HepG2 (cell line): ENCODE results near the gene RHBDF2. TPM values are rescaled to one million over a fixed set of nuclear protein-coding genes. Genes with fewer than 3 reads are reported as not detected.

Experiments used
- ATF7-NPFF ChIP-seq: sonication (generic); formaldehyde crosslinking; IDR thresholded peaks from 2 replicates; pipeline ENCODE4 v1.8.1; 2023; ENCODE audit warnings: mild to moderate bottlenecking, low read depth, missing genetic modification reagents, moderate library complexity
- BORCS8-MEF2B ChIP-seq: sonication (generic); formaldehyde crosslinking; IDR thresholded peaks from 2 replicates; pipeline ENCODE4 v1.8.0; 2022; ENCODE audit warnings: mild to moderate bottlenecking, missing genetic modification reagents
- CBFB ChIP-seq: sonication (generic); formaldehyde crosslinking; IDR thresholded peaks from 2 replicates; pipeline ENCODE4 v1.4.0; 2020; ENCODE audit warnings: missing genetic modification reagents
- CBX5 ChIP-seq: sonication (generic); formaldehyde crosslinking; IDR thresholded peaks from 2 replicates; pipeline ENCODE4 v1.4.0; 2020; ENCODE audit warnings: missing genetic modification reagents, borderline replicate concordance
- FOXP1 ChIP-seq, 2 experiments: fragments of 450-650 bp in 1 of 2; IDR thresholded peaks; 2 replicates each; pipeline ENCODE4 v1.6.1; 2017 to 2018; ENCODE audit warnings: antibody characterized with exemption in 1 of 2
- HNRNPH1 ChIP-seq: fragments of 200-400 bp; formaldehyde crosslinking; optimal IDR thresholded peaks from 2 replicates; pipeline ENCODE3; 2017; ENCODE audit warnings: mild to moderate bottlenecking, low read depth, low read length
- HOXD1 ChIP-seq: sonication (generic); formaldehyde crosslinking; IDR thresholded peaks from 2 replicates; pipeline ENCODE4 v1.5.0; 2020; ENCODE audit warnings: missing genetic modification reagents
- NFATC3 ChIP-seq: sonication (generic); formaldehyde crosslinking; IDR thresholded peaks from 2 replicates; pipeline ENCODE4 v1.5.1; 2020; ENCODE audit warnings: mild to moderate bottlenecking, missing genetic modification reagents
- NR2C2 ChIP-seq: sonication (generic); formaldehyde crosslinking; IDR thresholded peaks from 2 replicates; pipeline ENCODE4 v1.4.0; 2020; ENCODE audit warnings: missing genetic modification reagents, mild to moderate bottlenecking, moderate library complexity, borderline replicate concordance
- PLRG1 ChIP-seq: fragments of 450-650 bp; conservative IDR thresholded peaks from 2 replicates; pipeline ENCODE4 v1.6.1; 2016
- PRMT3 ChIP-seq: sonication (generic); formaldehyde crosslinking; IDR thresholded peaks from 2 replicates; pipeline ENCODE4 v1.8.1; 2022; ENCODE audit warnings: low read depth, mild to moderate bottlenecking, moderate library complexity, missing genetic modification reagents, borderline replicate concordance
- SNAPC5 ChIP-seq: sonication (generic); formaldehyde crosslinking; IDR thresholded peaks from 2 replicates; pipeline ENCODE4 v1.8.1; 2023; ENCODE audit warnings: mild to moderate bottlenecking, missing genetic modification reagents, borderline replicate concordance
- TFE3 ChIP-seq: IDR thresholded peaks from 2 replicates; pipeline ENCODE4 v1.6.1; 2016
- USF2 ChIP-seq, 2 experiments: sonication (generic) in 1 of 2; formaldehyde crosslinking in 1 of 2; IDR thresholded peaks; 2 replicates each; pipeline versions ENCODE4 v1.5.1 to v1.6.1; 2011 to 2020; ENCODE audit warnings: borderline replicate concordance in 1 of 2, low read depth in 1 of 2, low read length in 1 of 2, mild to moderate bottlenecking in 1 of 2, missing genetic modification reagents in 1 of 2, moderate library complexity in 1 of 2
- ZFP82 ChIP-seq: sonication (generic); formaldehyde crosslinking; IDR thresholded peaks from 2 replicates; pipeline ENCODE4 v1.5.1; 2020; ENCODE audit warnings: mild to moderate bottlenecking, missing genetic modification reagents, borderline replicate concordance
- ZGPAT ChIP-seq: IDR thresholded peaks from 2 replicates; pipeline ENCODE4 v1.6.1; 2016; ENCODE audit warnings: mild to moderate bottlenecking
- ZMYM3 ChIP-seq: sonication (generic); formaldehyde crosslinking; IDR thresholded peaks from 2 replicates; pipeline ENCODE4 v1.5.1; 2020; ENCODE audit warnings: mild to moderate bottlenecking, missing genetic modification reagents
- ZNF570 ChIP-seq: sonication (generic); formaldehyde crosslinking; IDR thresholded peaks from 2 replicates; pipeline ENCODE4 v1.4.0; 2020; ENCODE audit warnings: mild to moderate bottlenecking, missing genetic modification reagents, borderline replicate concordance
- ZNF790 ChIP-seq: sonication (generic); formaldehyde crosslinking; IDR thresholded peaks from 2 replicates; pipeline ENCODE4 v1.8.0; 2022; ENCODE audit warnings: missing genetic modification reagents, mild to moderate bottlenecking, borderline replicate concordance
- polyA plus RNA-seq, 8 experiments: library from polyadenylated mRNA; depleted of rRNA in 3 of 8; stranded (reverse) in 7 of 8; unstranded in 1 of 8; fragments of >200 nt; fragmentation: Illumina TruSeq in 4 of 8; extraction: Trizol in 4 of 8; gene quantifications; 2 replicates each; pipeline versions ENCODE4 v1.2.1 to v1.2.3, GENCODE V29; 2011 to 2016; ENCODE audit warnings: low read depth in 4 of 8, missing spikeins in 1 of 8, mixed read lengths in 1 of 8; ENCODE audit not compliant: insufficient read depth in 1 of 8
- total RNA-seq, 5 experiments: library from RNA; depleted of rRNA; stranded (reverse); fragments of >200 nt; fragmentation: Illumina TruSeq; extraction: Trizol; gene quantifications; 2 replicates each; pipeline ENCODE4 v1.2.3, GENCODE V29; 2016; ENCODE audit warnings: low read depth in 1 of 5
- TF ChIP-seq, protein P1 (sequence below): sonication (generic); formaldehyde crosslinking; IDR thresholded peaks from 2 replicates; pipeline ENCODE4 v1.8.1; 2023; ENCODE audit warnings: mild to moderate bottlenecking, missing genetic modification reagents
- TF ChIP-seq, protein P2 (sequence below): IDR thresholded peaks from 2 replicates; pipeline ENCODE4 v1.6.1; 2016; ENCODE audit warnings: missing biosample characterization, missing genetic modification reagents, low read depth
- TF ChIP-seq, protein P3 (sequence below): sonication (generic); formaldehyde crosslinking; IDR thresholded peaks from 2 replicates; pipeline ENCODE4 v1.5.0; 2020; ENCODE audit warnings: missing genetic modification reagents, mild to moderate bottlenecking, borderline replicate concordance

Gene RHBDF2
- total and polyA plus RNA-seq, 2 of the 13 experiments (the other 11 are each of a cell fraction or from before 2014, with no cell fraction given) = 7.8 to 24.2 TPM

DNA sequence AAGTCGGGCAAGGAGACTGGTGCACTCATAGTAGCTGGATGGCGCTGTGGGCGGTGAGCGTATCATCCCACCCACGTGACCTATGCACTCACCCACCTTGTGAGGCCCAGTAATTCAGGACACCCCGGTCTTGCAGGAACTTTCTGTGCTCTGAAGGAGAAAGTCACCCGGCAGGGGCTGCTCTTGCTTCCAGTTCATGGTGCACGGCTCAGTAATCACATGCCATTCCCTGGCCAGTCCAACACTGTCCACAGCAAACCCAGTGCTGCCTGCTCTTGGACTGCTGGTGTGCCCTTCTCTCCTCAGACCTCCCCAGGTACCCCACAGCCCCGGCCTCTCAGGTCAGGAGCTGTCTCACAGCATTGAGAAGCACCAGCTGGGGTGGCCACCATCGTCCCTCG lies 16.4 kb upstream of the RHBDF2 start (continued):
- no peak for TF ChIP-seq CBX5
- no peak for TF ChIP-seq ZFP82 (CRISPR knock-in tag)
- TF ChIP-seq, protein P1, sequence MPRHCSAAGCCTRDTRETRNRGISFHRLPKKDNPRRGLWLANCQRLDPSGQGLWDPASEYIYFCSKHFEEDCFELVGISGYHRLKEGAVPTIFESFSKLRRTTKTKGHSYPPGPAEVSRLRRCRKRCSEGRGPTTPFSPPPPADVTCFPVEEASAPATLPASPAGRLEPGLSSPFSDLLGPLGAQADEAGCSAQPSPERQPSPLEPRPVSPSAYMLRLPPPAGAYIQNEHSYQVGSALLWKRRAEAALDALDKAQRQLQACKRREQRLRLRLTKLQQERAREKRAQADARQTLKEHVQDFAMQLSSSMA (CRISPR knock-in tag) = no peak
- no peak for TF ChIP-seq ZNF790 (CRISPR knock-in tag)
- no peak for TF ChIP-seq PLRG1
- TF ChIP-seq ZNF570 (CRISPR knock-in tag) = no peak
- no peak for TF ChIP-seq HOXD1 (CRISPR knock-in tag)
- TF ChIP-seq PRMT3 (CRISPR knock-in tag) = no peak
- no peak for TF ChIP-seq SNAPC5 (CRISPR knock-in tag)
- TF ChIP-seq USF2 (IDR thresholded peaks at IDR 0.05; ENCODE audit: low read depth, low read length) = peak; percentile 70; the same call in 1 of the 2 replicates
- no peak; the same call in 1 of the 2 replicates for TF ChIP-seq USF2 (CRISPR knock-in tag; IDR thresholded peaks at IDR 0.05; ENCODE audit: borderline replicate concordance)
- TF ChIP-seq ATF7-NPFF (CRISPR knock-in tag) = no peak
- TF ChIP-seq, protein P2, sequence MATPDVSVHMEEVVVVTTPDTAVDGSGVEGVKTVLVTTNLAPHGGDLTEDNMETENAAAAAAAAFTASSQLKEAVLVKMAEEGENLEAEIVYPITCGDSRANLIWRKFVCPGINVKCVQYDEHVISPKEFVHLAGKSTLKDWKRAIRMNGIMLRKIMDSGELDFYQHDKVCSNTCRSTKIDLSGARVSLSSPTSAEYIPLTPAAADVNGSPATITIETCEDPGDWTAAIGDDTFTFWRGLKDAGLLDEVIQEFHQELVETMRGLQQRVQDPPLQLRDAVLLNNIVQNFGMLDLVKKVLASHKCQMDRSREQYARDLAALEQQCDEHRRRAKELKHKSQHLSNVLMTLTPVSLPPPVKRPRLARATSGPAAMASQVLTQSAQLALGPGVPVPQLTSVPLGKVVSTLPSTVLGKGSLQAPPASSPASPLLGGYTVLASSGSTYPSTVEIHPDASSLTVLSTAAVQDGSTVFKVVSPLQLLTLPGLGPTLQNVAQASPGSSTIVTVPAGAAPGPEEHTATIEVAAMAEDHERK (CRISPR knock-in tag) = no peak
- TF ChIP-seq NR2C2 = no peak
- TF ChIP-seq BORCS8-MEF2B (CRISPR knock-in tag) = 0 out of 2 replicates have a peak, but pooled peaks have one; percentile 51
- peak; percentile 32; the same call in 1 of the 2 replicates for TF ChIP-seq TFE3 (CRISPR knock-in tag)
- TF ChIP-seq FOXP1 (IDR thresholded peaks at IDR 0.05) = no peak
- no peak for TF ChIP-seq FOXP1 (CRISPR knock-in tag; IDR thresholded peaks at IDR 0.05)
- TF ChIP-seq, protein P3, sequence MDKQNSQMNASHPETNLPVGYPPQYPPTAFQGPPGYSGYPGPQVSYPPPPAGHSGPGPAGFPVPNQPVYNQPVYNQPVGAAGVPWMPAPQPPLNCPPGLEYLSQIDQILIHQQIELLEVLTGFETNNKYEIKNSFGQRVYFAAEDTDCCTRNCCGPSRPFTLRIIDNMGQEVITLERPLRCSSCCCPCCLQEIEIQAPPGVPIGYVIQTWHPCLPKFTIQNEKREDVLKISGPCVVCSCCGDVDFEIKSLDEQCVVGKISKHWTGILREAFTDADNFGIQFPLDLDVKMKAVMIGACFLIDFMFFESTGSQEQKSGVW = no peak
- no peak for TF ChIP-seq ZMYM3
- no peak for TF ChIP-seq NFATC3
- no peak for TF ChIP-seq CBFB (CRISPR knock-in tag)
- TF ChIP-seq HNRNPH1 = no peak
- TF ChIP-seq ZGPAT (CRISPR knock-in tag) = no peak
